ENCODE measurements around the gene VSTM2L.
A peak's percentile ranks its signal among the peaks of the same experiment; 100 is the strongest.

The VSTM2L gene

DNA sequence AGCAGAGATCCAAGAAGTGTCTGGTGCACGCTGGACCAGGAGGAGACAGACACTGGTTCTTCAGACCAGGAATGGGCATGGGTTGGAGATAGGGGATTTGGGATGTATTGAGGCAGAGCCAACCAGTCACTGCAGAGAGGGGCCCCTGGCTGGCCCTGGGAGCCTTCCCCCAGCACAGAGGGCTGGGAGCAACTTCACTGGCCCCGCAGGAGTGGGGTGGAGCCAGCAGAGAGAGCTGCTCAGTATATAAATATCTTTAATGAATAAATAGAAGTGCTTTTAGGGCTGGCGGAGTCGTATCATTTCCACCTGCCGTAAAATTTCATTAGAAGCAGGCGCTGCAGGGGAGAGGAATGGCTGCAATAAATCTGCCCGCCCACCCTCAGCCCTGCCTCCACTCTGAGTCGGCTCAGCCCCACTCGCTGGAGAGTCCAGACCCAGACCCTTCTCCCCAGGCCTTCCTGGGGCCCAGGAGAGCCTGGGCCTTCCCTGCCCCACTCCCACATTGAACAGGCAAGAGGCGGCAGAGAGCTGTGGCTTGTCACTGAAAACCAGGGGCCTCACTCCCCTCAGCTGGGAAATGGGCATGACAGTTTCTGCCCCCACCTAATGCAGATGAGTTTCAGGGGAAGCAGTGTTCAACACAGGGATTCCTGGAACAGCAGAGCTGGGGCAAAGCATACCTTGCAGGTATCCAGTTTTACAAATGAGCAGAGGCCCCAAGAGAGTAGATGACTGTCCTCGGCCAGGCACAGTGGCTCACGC is 23.9 kb upstream of the VSTM2L start:
- DNase-seq = no peak

- DNase-seq = no peak
These were observed 23.1 kb upstream of the VSTM2L start for GRCh38 chr20:37879843-37880242.

GRCh38 chr20:37880726-37881591 is 22.0 kb upstream of the VSTM2L start:
- DNase-seq = peak in 1 of 2 experiments; percentile 22

- DNase-seq = no peak
These were observed 21.2 kb upstream of the VSTM2L start for GRCh38 chr20:37881601-37882343.

DNA sequence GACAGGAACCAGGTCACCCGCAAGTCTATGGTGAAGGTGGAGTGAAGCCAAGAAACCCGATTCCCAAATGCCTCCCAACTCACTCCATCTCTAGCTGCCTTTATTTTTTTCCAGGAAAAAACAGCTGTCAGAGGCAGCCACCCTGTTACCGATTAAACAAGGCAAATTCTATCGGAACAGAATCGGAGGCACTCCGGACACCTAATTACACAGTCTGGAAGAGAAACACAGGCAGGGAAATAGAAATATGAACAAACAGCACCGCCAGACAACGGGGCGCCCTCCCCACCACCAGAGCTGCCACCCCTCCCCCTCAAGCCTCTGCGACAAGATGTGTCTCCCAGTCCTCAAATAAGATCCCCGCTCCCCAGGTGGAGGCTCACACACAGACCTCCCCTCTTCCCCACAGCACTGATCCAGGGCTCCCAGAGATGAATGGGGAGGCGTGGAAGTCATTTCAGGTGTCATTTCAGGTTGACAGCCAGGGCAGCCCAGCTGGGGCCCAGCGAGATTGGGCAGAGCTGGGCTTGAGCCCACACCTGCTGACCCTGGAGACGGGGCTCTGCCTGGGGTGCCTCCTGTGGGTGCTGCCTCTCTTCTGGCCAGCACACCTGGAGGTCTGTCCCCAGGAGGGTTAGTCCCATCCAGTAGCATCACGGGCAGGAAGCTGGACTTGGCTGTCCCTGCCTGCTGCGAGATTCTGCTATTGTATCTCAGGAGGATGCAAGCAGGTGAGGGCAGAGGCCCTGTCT is 19.8 kb upstream of the VSTM2L start:
- DNase-seq = no peak

GRCh38 chr20:37885042-37885441 is 17.9 kb upstream of the VSTM2L start:
- DNase-seq = no peak

GRCh38 chr20:37885593-37886503 is 17.1 kb upstream of the VSTM2L start:
- no peak for DNase-seq

DNA sequence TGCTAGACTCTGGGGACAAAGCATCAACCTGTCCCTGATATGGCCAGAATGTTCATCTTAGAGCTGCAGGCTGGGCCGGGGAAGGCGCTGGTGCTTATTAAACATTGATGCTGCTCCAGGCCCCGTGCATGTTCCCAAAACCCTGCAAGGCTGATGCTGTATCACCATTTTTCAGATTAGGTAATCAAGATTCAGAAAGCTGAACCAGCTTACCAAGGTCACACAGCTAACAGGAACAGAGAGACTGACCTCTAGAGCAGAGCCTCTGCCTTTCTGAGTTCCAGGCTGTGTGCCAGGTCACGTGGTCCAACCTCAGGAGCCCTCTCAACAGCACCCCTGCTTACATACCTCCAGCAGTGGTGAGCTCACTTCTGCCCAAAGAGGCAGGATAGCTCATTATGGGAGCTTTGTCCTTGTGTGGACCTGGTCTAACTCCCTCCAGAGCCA is 16.1 kb upstream of the VSTM2L start:
- DNase-seq = no peak

GRCh38 chr20:37888641-37889040 is 14.3 kb upstream of the VSTM2L start:
- no peak for DNase-seq

- no peak for DNase-seq
These were observed 12.8 kb upstream of the VSTM2L start for GRCh38 chr20:37890108-37890507.

GRCh38 chr20:37890643-37891042 is 12.3 kb upstream of the VSTM2L start:
- DNase-seq = no peak

- no peak for DNase-seq
These were observed 10.9 kb upstream of the VSTM2L start for GRCh38 chr20:37892001-37892400.

DNA sequence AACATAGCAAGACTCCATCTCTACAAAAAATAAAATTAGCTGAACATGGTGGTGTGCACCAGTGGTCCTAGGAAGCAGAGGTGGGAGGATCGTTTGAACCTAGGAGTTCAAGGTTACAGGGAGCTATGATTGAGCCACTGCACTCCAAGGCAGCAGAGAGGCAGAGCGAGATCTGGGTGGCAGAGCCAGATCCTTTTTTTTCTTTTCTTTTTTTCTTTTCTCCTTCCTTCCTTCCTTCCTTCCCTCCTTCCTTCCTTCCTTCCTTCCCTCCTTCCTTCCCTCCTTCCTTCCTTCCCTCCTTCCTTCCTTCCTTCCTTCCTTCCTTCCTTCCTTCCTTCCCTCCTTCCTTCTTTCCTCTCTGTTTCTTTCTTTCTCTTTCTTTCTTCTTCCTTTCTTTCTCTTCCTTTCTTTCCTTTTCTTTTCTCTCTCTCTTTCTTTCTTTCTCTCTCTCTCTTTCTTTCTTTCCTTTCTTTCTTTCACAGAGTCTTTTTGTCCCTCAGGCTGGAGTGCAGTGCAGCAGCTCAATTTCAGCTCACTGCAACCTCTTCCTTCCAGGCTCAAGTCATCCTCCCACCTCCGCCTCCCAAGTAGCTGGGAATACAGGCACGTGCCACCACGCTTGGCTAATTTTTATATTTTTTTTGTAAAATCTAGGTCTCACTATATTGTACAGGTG is 9.2 kb upstream of the VSTM2L start:
- no peak for DNase-seq

- DNase-seq = no peak
These were observed 8.5 kb upstream of the VSTM2L start for GRCh38 chr20:37894454-37894853.

DNA sequence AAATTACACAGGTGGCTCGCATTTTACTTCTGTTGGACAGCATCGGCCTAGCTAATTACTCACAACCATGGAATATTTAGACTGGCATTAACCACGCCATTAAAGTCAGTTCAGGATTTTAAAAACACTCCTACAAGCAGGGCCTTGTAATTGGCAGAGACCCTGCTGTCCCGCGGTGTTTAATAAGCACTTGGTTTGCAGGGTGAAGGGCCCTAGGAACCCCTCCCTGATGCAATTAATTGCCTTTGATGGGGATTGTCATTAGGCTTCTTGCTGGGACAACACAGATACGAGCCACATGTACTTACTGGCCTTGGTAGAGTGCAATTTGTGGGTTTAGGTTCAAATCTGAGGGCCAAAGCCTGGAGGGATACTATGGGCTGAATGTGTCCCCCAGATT is 7.8 kb upstream of the VSTM2L start:
- no peak for DNase-seq

- DNase-seq = peak in 1 of 2 experiments; percentile 59
These were observed 5.9 kb upstream of the VSTM2L start for GRCh38 chr20:37896932-37897548.

- DNase-seq = no peak
These were observed 4.5 kb upstream of the VSTM2L start for GRCh38 chr20:37898233-37899104.

DNA sequence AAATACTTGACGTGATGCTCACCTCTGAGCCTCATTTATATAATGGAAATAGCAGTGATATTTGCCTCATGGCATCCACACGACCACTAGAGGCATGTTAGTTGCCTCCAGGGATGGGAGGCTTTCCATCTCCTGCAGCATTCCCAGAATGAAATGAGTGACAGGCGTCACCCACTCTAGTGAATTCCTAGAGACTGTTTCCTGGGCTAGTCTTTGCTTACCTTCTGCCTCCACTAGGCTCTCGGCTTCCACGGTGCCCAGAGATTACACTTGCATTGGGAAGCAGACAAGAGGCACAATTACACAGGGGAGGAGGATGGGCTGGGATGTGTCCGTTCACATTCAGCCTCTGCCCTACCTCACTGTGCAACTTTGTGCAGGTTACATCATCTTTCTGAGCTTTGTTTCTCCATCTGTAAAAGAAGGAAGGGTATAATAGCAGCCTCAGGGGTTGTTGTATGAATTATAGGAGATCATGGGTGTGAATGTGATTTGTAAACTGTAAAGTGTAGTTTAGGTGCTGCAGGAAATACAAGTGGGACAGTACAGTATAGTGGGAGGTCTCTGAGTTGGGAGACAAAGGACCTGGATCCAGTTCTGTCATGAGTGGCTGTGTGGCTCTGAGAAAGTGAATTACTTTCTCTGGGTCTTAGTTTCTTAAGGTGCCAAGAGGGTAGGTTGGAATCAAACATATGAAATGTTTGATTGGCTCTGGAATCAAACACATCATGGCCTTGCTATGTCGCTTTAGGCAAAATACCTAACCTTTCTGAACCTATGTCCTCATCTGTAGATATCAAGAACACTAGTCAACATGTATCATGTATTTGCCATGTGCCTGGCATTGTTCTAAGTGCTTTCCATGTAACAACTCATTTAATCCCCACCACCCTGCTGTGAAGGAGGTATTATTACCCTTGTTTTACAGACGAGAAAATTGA is 3.6 kb upstream of the VSTM2L start:
- no peak for DNase-seq

Measured in NCI-H526 (cell line).